A673 (cell line): Measurements from ENCODE around the gene ANOS1. TPM values are rescaled to one million over a fixed set of nuclear protein-coding genes. Genes with fewer than 3 reads are reported as not detected.

Experiments used
- BruUV-seq: library from RNA; stranded (reverse); fragments of 400-500 nt; replicated peaks from 2 replicates; lab custom pipeline; 2021; lab: Mats Ljungman, UMichigan
- CTCF ChIA-PET: fragments of 300-600 bp; sonication (Branson Sonifier 250); formaldehyde crosslinking; loops from one replicate; lab custom pipeline; 2022; ENCODE audit warnings: antibody characterized with exemption; lab: Charles Lee
- POLR2A ChIA-PET: fragments of 300-600 bp; sonication (Branson Sonifier 250); formaldehyde crosslinking; loops from one replicate; lab custom pipeline; 2022; ENCODE audit warnings: antibody characterized with exemption; ENCODE audit not compliant: low non-redundant PET; lab: Charles Lee
- DNase-seq: peaks from one replicate; pipeline ENCODE4 v3.0.0-alpha.2; 2015; ENCODE audit warnings: low spot score
- H3K27ac ChIP-seq: fragments of 200-600 bp; sonication (generic); 2 replicates; pipeline ENCODE4 v1.5.1; 2016; ENCODE audit warnings: mixed run types, low read depth, mild to moderate bottlenecking, mixed read lengths, antibody characterized with exemption, low read length; ENCODE audit not compliant: poor library complexity, severe bottlenecking
- H3K27me3 ChIP-seq: fragments of 200-600 bp; sonication (generic); replicated peaks from 2 replicates; pipeline ENCODE4 v1.6.1; 2017; ENCODE audit warnings: mixed run types, low read depth, mild to moderate bottlenecking, mixed read lengths, antibody characterized with exemption, low read length; ENCODE audit not compliant: insufficient read depth, poor library complexity
- H3K36me3 ChIP-seq: fragments of 200-600 bp; sonication (generic); 2 replicates; pipeline ENCODE4 v1.6.1; 2016; ENCODE audit warnings: mixed run types, mild to moderate bottlenecking, mixed read lengths, antibody characterized with exemption, low read length; ENCODE audit not compliant: insufficient read depth, poor library complexity, severe bottlenecking
- H3K4me1 ChIP-seq: fragments of 200-600 bp; sonication (generic); 2 replicates; pipeline ENCODE4 v1.6.1; 2017; ENCODE audit warnings: mixed run types, mild to moderate bottlenecking, mixed read lengths, antibody characterized with exemption, low read length; ENCODE audit not compliant: insufficient read depth, poor library complexity, severe bottlenecking
- H3K4me3 ChIP-seq: fragments of 200-600 bp; sonication (generic); 2 replicates; pipeline ENCODE4 v1.5.1; 2016; ENCODE audit warnings: low read depth, mixed run types, mild to moderate bottlenecking, mixed read lengths, low read length; ENCODE audit not compliant: poor library complexity, severe bottlenecking
- H3K9me3 ChIP-seq: fragments of 200-600 bp; sonication (generic); 2 replicates; pipeline ENCODE4 v1.6.1; 2016; ENCODE audit warnings: mixed run types, low read depth, mild to moderate bottlenecking, mixed read lengths, antibody characterized with exemption, low read length; ENCODE audit not compliant: poor library complexity, severe bottlenecking
- CTCF ChIP-seq: fragments of 300-800, 200-600 bp; sonication (generic); conservative IDR thresholded peaks from 2 replicates; pipeline ENCODE4 v1.5.1; 2017; ENCODE audit warnings: low read depth, mild to moderate bottlenecking, antibody characterized with exemption, low read length, moderate library complexity, mixed read lengths
- EZH2 ChIP-seq: fragments of 200-600 bp; sonication (generic); IDR thresholded peaks from 2 replicates; pipeline ENCODE4 v1.6.1; 2017; ENCODE audit warnings: borderline replicate concordance, low read depth, mild to moderate bottlenecking, mixed read lengths, antibody characterized with exemption, low read length; ENCODE audit not compliant: poor library complexity, severe bottlenecking
- intact Hi-C: fragments of 100-400 bp; cut with micrococcal nuclease; formaldehyde crosslinking; loops from one replicate; pipeline ENCODE4 v1.10.0; 2022; ENCODE audit not compliant: unreplicated experiment
- total RNA-seq: library from RNA; stranded (reverse); gene quantifications from 2 replicates; pipeline ENCODE4 v1.2.3, GENCODE V29; 2021

The ANOS1 gene
- total RNA-seq, 1 experiment from 2014 or later, result 0.06 TPM

- no TSS peak for BruUV-seq
- intact Hi-C loops, result loop anchor here (10.0 kb wide), 1 partner anchor 286 kb away; no protein-coding TSS in a partner anchor
- Histone ChIP-seq H3K9me3 (no peaks in the 10 kb centered on the region), H3K27ac (no peak overlapping the region), H3K4me1 (no peaks in the 10 kb centered on the region), H3K4me3 (peak overlapping the region; percentile 40), H3K36me3 (no peaks in the 10 kb centered on the region), H3K27me3 (peaks cover 25% of the 10 kb centered on the region)
- TF ChIP-seq EZH2, result no peak
- no peak for TF ChIP-seq CTCF
- ChIA-PET POLR2A (no interaction called here), CTCF (no interaction called here)
- peak; percentile 15 for DNase-seq
Measured at GRCh38 chrX:8730812-8731558, 952 bp downstream of the ANOS1 start.

- peaks cover 25% of the 10 kb centered on the region for H3K27me3 ChIP-seq
- DNase-seq, result no peak
- H3K4me3 ChIP-seq, result no peak overlapping the region
- ChIA-PET CTCF (no interaction called here), POLR2A (no interaction called here)
- no peaks in the 10 kb centered on the region for H3K4me1 ChIP-seq
- H3K9me3 ChIP-seq, result no peaks in the 10 kb centered on the region
- no peak for TF ChIP-seq CTCF
- TF ChIP-seq EZH2, result no peak
- H3K27ac ChIP-seq, result no peak overlapping the region
- no TSS peak for BruUV-seq
- H3K36me3 ChIP-seq, result no peaks in the 10 kb centered on the region
- intact Hi-C loops, result loop anchor here (10.0 kb wide), 1 partner anchor 285 kb away; no protein-coding TSS in a partner anchor
Measured at GRCh38 chrX:8729811-8730210, 2.1 kb downstream of the ANOS1 start.

- H3K36me3 ChIP-seq, result no peaks in the 10 kb centered on the region
- TF ChIP-seq EZH2, result no peak
- TF ChIP-seq CTCF, result no peak
- ChIA-PET CTCF (no interaction called here), POLR2A (no interaction called here)
- DNase-seq, result no peak
- H3K9me3 ChIP-seq, result no peaks in the 10 kb centered on the region
- no peak overlapping the region for H3K27ac ChIP-seq
- H3K4me3 ChIP-seq, result no peak overlapping the region
- intact Hi-C loops, result no loop called here
- H3K4me1 ChIP-seq, result no peaks in the 10 kb centered on the region
- BruUV-seq, result no TSS peak
- H3K27me3 ChIP-seq, result peaks cover 25% of the 10 kb centered on the region
Measured at GRCh38 chrX:8728932-8729535, 2.9 kb downstream of the ANOS1 start.
